ENCODE data around the gene SLC2A9.

DNA sequence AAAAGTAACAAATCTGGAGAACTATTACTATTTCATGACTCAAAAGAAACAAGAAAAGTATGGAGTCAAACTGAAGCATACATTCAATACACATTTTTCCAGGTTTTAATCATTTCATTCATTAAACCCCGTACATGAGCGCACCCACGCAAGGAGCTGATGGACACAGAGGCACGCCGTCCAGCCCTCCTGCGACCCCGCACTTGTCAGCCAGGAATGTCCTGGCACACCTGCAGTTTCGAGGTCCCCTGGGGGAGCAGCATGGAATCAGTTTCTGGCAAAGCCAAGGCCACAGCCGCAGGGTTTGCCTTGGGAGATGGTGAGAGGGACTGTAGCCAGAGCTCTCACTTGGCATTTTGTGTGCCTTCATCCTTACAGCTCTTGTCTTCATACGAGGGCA is 12.8 kb upstream of the SLC2A9 start:
- TF ChIP-seq, protein P1, sequence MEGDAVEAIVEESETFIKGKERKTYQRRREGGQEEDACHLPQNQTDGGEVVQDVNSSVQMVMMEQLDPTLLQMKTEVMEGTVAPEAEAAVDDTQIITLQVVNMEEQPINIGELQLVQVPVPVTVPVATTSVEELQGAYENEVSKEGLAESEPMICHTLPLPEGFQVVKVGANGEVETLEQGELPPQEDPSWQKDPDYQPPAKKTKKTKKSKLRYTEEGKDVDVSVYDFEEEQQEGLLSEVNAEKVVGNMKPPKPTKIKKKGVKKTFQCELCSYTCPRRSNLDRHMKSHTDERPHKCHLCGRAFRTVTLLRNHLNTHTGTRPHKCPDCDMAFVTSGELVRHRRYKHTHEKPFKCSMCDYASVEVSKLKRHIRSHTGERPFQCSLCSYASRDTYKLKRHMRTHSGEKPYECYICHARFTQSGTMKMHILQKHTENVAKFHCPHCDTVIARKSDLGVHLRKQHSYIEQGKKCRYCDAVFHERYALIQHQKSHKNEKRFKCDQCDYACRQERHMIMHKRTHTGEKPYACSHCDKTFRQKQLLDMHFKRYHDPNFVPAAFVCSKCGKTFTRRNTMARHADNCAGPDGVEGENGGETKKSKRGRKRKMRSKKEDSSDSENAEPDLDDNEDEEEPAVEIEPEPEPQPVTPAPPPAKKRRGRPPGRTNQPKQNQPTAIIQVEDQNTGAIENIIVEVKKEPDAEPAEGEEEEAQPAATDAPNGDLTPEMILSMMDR (IDR thresholded peaks at IDR 0.05; ENCODE audit: control extremely low read depth in 1 of 3, insufficient read depth in 1 of 3, low read depth in 1 of 3, low read length in 3 of 3) = no peak
- no peak for TF ChIP-seq POLR2AphosphoS5 (IDR thresholded peaks at IDR 0.05; ENCODE audit: low read depth, low read length)
- TF ChIP-seq JUN (IDR thresholded peaks at IDR 0.05; ENCODE audit: low read depth, low read length) = no peak
- TF ChIP-seq, protein P2, sequence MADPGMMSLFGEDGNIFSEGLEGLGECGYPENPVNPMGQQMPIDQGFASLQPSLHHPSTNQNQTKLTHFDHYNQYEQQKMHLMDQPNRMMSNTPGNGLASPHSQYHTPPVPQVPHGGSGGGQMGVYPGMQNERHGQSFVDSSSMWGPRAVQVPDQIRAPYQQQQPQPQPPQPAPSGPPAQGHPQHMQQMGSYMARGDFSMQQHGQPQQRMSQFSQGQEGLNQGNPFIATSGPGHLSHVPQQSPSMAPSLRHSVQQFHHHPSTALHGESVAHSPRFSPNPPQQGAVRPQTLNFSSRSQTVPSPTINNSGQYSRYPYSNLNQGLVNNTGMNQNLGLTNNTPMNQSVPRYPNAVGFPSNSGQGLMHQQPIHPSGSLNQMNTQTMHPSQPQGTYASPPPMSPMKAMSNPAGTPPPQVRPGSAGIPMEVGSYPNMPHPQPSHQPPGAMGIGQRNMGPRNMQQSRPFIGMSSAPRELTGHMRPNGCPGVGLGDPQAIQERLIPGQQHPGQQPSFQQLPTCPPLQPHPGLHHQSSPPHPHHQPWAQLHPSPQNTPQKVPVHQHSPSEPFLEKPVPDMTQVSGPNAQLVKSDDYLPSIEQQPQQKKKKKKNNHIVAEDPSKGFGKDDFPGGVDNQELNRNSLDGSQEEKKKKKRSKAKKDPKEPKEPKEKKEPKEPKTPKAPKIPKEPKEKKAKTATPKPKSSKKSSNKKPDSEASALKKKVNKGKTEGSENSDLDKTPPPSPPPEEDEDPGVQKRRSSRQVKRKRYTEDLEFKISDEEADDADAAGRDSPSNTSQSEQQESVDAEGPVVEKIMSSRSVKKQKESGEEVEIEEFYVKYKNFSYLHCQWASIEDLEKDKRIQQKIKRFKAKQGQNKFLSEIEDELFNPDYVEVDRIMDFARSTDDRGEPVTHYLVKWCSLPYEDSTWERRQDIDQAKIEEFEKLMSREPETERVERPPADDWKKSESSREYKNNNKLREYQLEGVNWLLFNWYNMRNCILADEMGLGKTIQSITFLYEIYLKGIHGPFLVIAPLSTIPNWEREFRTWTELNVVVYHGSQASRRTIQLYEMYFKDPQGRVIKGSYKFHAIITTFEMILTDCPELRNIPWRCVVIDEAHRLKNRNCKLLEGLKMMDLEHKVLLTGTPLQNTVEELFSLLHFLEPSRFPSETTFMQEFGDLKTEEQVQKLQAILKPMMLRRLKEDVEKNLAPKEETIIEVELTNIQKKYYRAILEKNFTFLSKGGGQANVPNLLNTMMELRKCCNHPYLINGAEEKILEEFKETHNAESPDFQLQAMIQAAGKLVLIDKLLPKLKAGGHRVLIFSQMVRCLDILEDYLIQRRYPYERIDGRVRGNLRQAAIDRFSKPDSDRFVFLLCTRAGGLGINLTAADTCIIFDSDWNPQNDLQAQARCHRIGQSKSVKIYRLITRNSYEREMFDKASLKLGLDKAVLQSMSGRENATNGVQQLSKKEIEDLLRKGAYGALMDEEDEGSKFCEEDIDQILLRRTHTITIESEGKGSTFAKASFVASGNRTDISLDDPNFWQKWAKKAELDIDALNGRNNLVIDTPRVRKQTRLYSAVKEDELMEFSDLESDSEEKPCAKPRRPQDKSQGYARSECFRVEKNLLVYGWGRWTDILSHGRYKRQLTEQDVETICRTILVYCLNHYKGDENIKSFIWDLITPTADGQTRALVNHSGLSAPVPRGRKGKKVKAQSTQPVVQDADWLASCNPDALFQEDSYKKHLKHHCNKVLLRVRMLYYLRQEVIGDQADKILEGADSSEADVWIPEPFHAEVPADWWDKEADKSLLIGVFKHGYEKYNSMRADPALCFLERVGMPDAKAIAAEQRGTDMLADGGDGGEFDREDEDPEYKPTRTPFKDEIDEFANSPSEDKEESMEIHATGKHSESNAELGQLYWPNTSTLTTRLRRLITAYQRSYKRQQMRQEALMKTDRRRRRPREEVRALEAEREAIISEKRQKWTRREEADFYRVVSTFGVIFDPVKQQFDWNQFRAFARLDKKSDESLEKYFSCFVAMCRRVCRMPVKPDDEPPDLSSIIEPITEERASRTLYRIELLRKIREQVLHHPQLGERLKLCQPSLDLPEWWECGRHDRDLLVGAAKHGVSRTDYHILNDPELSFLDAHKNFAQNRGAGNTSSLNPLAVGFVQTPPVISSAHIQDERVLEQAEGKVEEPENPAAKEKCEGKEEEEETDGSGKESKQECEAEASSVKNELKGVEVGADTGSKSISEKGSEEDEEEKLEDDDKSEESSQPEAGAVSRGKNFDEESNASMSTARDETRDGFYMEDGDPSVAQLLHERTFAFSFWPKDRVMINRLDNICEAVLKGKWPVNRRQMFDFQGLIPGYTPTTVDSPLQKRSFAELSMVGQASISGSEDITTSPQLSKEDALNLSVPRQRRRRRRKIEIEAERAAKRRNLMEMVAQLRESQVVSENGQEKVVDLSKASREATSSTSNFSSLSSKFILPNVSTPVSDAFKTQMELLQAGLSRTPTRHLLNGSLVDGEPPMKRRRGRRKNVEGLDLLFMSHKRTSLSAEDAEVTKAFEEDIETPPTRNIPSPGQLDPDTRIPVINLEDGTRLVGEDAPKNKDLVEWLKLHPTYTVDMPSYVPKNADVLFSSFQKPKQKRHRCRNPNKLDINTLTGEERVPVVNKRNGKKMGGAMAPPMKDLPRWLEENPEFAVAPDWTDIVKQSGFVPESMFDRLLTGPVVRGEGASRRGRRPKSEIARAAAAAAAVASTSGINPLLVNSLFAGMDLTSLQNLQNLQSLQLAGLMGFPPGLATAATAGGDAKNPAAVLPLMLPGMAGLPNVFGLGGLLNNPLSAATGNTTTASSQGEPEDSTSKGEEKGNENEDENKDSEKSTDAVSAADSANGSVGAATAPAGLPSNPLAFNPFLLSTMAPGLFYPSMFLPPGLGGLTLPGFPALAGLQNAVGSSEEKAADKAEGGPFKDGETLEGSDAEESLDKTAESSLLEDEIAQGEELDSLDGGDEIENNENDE (IDR thresholded peaks at IDR 0.05; ENCODE audit: insufficient replicate concordance, low read length) = no peak
- TF ChIP-seq TCF12 (IDR thresholded peaks at IDR 0.05; ENCODE audit: low read depth, low read length) = no peak
- TF ChIP-seq POLR2A (IDR thresholded peaks at IDR 0.05; ENCODE audit: control extremely low read depth in 1 of 2, low read depth in 2 of 2, low read length in 2 of 2) = no peak
- TF ChIP-seq, protein P3, sequence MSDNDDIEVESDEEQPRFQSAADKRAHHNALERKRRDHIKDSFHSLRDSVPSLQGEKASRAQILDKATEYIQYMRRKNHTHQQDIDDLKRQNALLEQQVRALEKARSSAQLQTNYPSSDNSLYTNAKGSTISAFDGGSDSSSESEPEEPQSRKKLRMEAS (IDR thresholded peaks at IDR 0.05) = no peak
- no peak for TF ChIP-seq TAF1 (IDR thresholded peaks at IDR 0.05; ENCODE audit: low read depth, low read length)
